HG02943 (cell line): ENCODE data around the gene KDM8.

Experiments used
- ATAC-seq: cut with Tn5 transposase; IDR thresholded peaks from one replicate; pipeline ENCODE4 v1.9.1; 2021; ENCODE audit warnings: mild to moderate bottlenecking, low read depth, moderate library complexity; ENCODE audit not compliant: unreplicated experiment

The KDM8 gene

GRCh38 chr16:27264151-27264550, 60.8 kb downstream of the KDM8 start:
- ATAC-seq, result no peak

GRCh38 chr16:27265982-27266381, 62.7 kb downstream of the KDM8 start:
- ATAC-seq, result no peak

- no peak for ATAC-seq
Observed at GRCh38 chr16:27267037-27267677, 63.8 kb downstream of the KDM8 start.

GRCh38 chr16:27268376-27269299, 65.3 kb downstream of the KDM8 start, which contains the start of gene NSMCE1:
TSS of gene NSMCE1 (minus strand) at chr16:27268772. CDS start at chr16:27257570, 11,202 bp downstream.
- peak; percentile 91 for ATAC-seq

GRCh38 chr16:27269300-27270150, 66.2 kb downstream of the KDM8 start:
- ATAC-seq, result no peak

- ATAC-seq, result no peak
Observed at GRCh38 chr16:27270349-27270748, 67.0 kb downstream of the KDM8 start.
